OCI-LY1 (cell line): ENCODE data around the gene TRAK1.

Experiments used
- CTCF ChIP-seq: fragments of 200-600 bp; sonication (generic), shearing (Covaris generic); IDR thresholded peaks from 2 replicates; pipeline ENCODE4 v1.5.1; 2017; ENCODE audit warnings: mild to moderate bottlenecking, antibody characterized with exemption, low read length, moderate library complexity, mixed read lengths
- EZH2 ChIP-seq: fragments of 200-600 bp; sonication (generic), shearing (Covaris generic); IDR thresholded peaks from 2 replicates; pipeline ENCODE4 v1.8.0; 2017; ENCODE audit warnings: borderline replicate concordance, mixed run types, mild to moderate bottlenecking, antibody characterized with exemption, low read length, moderate library complexity, mixed read lengths

GRCh38 chr3:42116466-42116865, 25.3 kb downstream of the TRAK1 start:
- TF ChIP-seq CTCF (no peak), EZH2 (no peak)
